Posterior vena cava (tissue), 2 donors: ENCODE results near the gene LDLRAD4. TPM values are rescaled to one million over a fixed set of nuclear protein-coding genes. Genes with fewer than 3 reads are reported as not detected.

Experiments
- DNase-seq: peaks from one replicate; pipeline ENCODE4 v3.0.0-alpha.2; 2020; ENCODE audit warnings: low spot score
- intact Hi-C, 2 donors: fragments of 100-400 bp; cut with DNase I; formaldehyde crosslinking; loops; one replicate each; pipeline versions ENCODE4 v1.14.1 to v1.14.2; 2022 to 2023
- total RNA-seq, 2 donors: library from RNA; stranded (reverse); fragmentation: NEBNext Ultra II Directional; extraction: Animal tissue kit (Norgen Biotek cat#: 25700); gene quantifications; one replicate each; pipeline ENCODE4 v1.2.1, GENCODE V29; 2021
- donor health status: DM: yes; HTN: yes; CAD: no.
- donor health status: DM: yes; HTN: yes; CAD: no.

The LDLRAD4 gene
- total RNA-seq, 2 donors from 2014 or later: 52.3 to 74.8 TPM

DNA sequence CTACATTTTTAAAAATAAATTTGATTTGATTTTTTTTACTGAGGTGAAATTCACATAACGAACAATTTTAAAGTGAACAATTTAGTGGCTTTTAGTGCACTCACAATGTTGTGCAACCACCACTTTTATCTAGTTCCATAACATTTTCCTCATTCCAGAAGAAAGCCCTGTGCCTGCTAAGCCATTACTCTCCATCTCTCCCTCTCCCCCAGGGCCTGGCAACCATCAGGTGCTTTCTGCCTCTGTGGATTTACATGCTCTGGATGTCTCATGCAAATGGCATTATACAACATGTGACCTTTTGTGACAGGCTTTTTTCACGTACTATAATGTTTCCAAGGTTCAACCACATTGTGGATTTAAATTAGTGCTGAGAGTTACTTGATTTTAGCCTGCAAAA is 19.9 kb upstream of the LDLRAD4 start:
- DNase-seq: no peak
- intact Hi-C loops: no loop called here

- intact Hi-C loops: no loop called here
- no peak for DNase-seq
These were observed 19.4 kb upstream of the LDLRAD4 start for GRCh38 chr18:13199169-13199568.

DNA sequence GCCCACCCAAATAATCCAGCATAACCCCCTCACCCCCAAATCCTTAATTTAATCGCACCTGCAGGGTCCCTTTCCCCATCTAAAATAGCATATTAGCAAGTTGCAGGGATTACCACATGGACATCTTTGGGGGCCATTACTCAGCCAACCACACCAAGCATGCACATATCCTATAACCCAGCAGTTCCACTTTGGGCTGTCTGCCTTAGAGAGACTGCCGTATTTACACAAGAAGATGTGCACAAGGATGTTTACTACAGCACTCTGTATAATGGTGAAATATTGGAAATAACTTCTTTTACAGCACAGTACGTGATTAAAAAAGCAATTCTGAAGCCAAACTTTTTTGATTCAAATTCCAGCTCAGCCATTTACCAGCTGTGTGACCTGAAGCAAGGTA is 17.3 kb upstream of the LDLRAD4 start:
- intact Hi-C loops: no loop called here
- no peak for DNase-seq

GRCh38 chr18:13202571-13202970 is 16.0 kb upstream of the LDLRAD4 start:
- intact Hi-C loops: no loop called here

GRCh38 chr18:13206301-13206700 is 12.3 kb upstream of the LDLRAD4 start:
- intact Hi-C loops: loop anchor here in 1 of 2 donors (5.0 kb wide), 1 partner anchor 511 kb away; no protein-coding TSS in a partner anchor
- no peak for DNase-seq

More at GRCh38 chr18:13202571-13202970, 16.0 kb upstream of the LDLRAD4 start:
- no peak for DNase-seq

GRCh38 chr18:13207294-13207693 is 11.3 kb upstream of the LDLRAD4 start:
- intact Hi-C loops: loop anchor here in 1 of 2 donors (5.0 kb wide), 1 partner anchor 510 kb away; no protein-coding TSS in a partner anchor
- no peak for DNase-seq

DNA sequence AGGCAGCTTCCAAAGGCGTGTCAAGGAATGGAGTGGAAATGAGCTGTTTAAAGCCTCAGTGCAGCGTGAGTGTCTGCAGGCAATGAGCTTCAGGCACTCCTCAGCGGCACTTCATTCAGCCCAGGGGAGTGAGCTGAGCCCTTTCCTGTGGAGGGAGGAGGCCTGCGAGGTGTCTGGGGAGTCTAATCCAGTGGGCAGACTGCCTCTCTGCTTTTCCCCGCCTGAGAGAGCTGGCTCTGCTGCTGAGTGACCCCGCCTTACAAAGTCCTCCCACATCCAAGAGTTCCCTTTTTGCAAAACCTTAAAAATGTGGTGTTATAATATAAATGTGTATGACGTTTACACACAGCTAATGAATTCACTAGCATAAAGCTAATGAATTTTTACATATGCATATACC is 7.0 kb upstream of the LDLRAD4 start:
- intact Hi-C loops: loop anchor here in 1 of 2 donors (2.0 to 10.0 kb wide), 2 partner anchors 109 to 413 kb away; no protein-coding TSS in a partner anchor
- DNase-seq: no peak

- intact Hi-C loops: loop anchor here in 1 of 2 donors (10.0 kb wide), 1 partner anchor 412 kb away; no protein-coding TSS in a partner anchor
- no peak for DNase-seq
These were observed 5.3 kb upstream of the LDLRAD4 start for GRCh38 chr18:13213036-13213795.

- no peak for DNase-seq
- intact Hi-C loops: loop anchor here (5.0 to 10.0 kb wide), 5 partner anchors 158 to 513 kb away; partner anchors contain the start of genes FAM210A (in 1 of the 2) and RNMT (in 1 of the 2)
These were observed 4.0 kb upstream of the LDLRAD4 start for GRCh38 chr18:13214609-13215008.

GRCh38 chr18:13216092-13216582 is 2.4 kb upstream of the LDLRAD4 start:
- intact Hi-C loops: loop anchor here (2.0 to 10.0 kb wide), 6 partner anchors 156 to 511 kb away; partner anchors contain the start of genes FAM210A (in 1 of the 2) and RNMT (in 1 of the 2)
- DNase-seq: peak; percentile 90

- peak; percentile 88 for DNase-seq
- intact Hi-C loops: loop anchor here (2.0 to 10.0 kb wide), 6 partner anchors 155 to 510 kb away; partner anchors contain the start of genes FAM210A (in 1 of the 2) and RNMT (in 1 of the 2)
These were observed 1.7 kb upstream of the LDLRAD4 start for GRCh38 chr18:13216711-13217465.

DNA sequence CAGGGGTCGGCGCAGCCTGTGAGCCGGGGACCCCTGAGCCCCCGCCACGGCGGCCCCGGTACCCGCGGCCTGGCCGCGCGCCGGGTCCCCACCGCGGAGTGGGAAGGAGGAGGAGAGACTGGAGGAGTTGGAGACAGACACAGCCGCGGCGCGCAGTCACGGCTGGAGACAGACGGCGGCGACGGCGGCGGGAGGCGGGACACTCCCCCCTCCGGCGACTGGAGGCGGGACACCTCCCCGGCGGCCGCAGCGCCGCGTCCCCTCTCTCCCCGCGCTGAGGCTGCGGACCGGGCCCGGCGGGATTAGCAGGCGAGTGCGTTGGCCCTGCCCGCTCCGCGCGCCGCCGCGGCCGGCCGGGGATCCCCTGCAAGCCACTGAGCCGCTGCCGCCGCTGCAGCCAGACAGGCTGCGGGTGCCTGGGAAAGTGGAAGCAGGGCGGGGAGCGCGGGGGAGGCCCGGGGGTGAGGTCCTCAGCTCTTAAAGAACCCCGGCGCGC is 1.0 kb upstream of the LDLRAD4 start:
- intact Hi-C loops: loop anchor here (2.0 to 10.0 kb wide), 6 partner anchors 155 to 510 kb away; partner anchors contain the start of genes FAM210A (in 1 of the 2) and RNMT (in 1 of the 2)
- peak; percentile 88 for DNase-seq

GRCh38 chr18:13217971-13218367 is 591 bp upstream of the LDLRAD4 start:
- DNase-seq: no peak
- intact Hi-C loops: loop anchor here (2.0 to 10.0 kb wide), 6 partner anchors 154 to 509 kb away; partner anchors contain the start of genes FAM210A (in 1 of the 2) and RNMT (in 1 of the 2)

GRCh38 chr18:13218997-13219396 is 437 bp downstream of the LDLRAD4 start:
- intact Hi-C loops: loop anchor here (5.0 to 10.0 kb wide), 5 partner anchors 153 to 508 kb away; partner anchors contain the start of genes FAM210A (in 1 of the 2) and RNMT (in 1 of the 2)
- DNase-seq: no peak

GRCh38 chr18:13219593-13220159 is 1.1 kb downstream of the LDLRAD4 start:
- intact Hi-C loops: loop anchor here (5.0 to 10.0 kb wide), 5 partner anchors 153 to 508 kb away; partner anchors contain the start of genes FAM210A (in 1 of the 2) and RNMT (in 1 of the 2)
- DNase-seq: no peak

GRCh38 chr18:13220361-13220991 is 1.9 kb downstream of the LDLRAD4 start:
- intact Hi-C loops: no loop called here
- no peak for DNase-seq

DNA sequence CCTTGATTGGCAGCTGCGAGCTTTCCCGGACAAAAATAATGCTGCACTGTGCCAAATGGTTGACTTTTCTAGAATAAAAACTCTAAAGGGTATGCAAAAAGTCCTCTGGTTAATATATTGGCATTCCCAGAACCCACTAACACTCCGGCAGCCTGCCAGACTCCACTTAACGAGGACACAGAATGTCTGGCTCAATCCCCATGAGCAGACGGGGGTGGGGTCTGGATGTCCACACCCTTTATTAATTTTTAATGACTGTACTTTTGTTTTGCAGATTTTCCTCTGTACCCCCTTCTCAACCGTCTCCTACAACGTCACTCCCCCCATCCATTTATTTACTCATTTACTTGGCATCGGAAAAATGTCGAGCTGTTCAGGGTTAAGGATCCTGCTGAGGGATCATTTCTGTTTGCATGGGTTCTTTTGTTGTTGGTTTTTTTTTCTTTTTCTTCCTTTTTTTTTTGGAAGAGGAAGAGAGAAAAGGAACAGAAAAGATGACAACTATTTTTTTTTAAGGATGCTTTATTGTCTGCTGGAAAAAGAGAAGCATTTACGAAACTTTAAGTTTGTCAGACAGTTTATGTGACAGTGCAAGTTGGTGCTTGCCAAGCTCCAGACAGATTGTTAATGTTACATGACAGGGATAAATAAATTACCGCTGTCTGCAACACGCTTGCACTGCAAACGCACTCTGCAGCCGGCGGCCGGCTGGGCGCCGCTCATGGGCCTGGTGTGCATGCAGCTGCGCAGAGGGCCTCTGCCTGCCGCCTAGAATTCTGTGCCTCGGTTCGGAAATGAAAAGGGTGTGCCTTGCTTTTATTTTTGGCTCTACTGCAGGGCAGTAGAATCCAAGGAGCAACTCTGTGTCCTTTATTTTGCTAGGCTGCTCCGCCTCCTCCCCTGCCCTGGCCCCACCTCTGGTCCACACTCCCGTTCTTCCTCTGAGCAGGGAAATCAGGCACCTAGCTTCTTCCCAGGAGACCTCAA is 3.6 kb downstream of the LDLRAD4 start:
- intact Hi-C loops: no loop called here
- peak; percentile 94 for DNase-seq
